ENCODE data around the gene CLEC12A.

- TF ChIP-seq, protein P1, sequence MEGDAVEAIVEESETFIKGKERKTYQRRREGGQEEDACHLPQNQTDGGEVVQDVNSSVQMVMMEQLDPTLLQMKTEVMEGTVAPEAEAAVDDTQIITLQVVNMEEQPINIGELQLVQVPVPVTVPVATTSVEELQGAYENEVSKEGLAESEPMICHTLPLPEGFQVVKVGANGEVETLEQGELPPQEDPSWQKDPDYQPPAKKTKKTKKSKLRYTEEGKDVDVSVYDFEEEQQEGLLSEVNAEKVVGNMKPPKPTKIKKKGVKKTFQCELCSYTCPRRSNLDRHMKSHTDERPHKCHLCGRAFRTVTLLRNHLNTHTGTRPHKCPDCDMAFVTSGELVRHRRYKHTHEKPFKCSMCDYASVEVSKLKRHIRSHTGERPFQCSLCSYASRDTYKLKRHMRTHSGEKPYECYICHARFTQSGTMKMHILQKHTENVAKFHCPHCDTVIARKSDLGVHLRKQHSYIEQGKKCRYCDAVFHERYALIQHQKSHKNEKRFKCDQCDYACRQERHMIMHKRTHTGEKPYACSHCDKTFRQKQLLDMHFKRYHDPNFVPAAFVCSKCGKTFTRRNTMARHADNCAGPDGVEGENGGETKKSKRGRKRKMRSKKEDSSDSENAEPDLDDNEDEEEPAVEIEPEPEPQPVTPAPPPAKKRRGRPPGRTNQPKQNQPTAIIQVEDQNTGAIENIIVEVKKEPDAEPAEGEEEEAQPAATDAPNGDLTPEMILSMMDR (IDR thresholded peaks at IDR 0.05): no peak
- TF ChIP-seq POLR2A (IDR thresholded peaks at IDR 0.05; ENCODE audit: low read depth): no peak
- TF ChIP-seq POLR2AphosphoS5 (IDR thresholded peaks at IDR 0.05): no peak
Observed at GRCh38 chr12:9977916-9978315, 6.7 kb downstream of the CLEC12A start.
